GM12878 (cell line): Measurements from ENCODE around the gene LRIT2. TPM values are rescaled to one million over a fixed set of nuclear protein-coding genes. Genes with fewer than 3 reads are reported as not detected.

Experiments used
- ATAC-seq: fragments of 200-7000 bp; cut with Tn5 transposase; 3 replicates; pipeline ENCODE4 v1.9.1; 2020; ENCODE audit warnings: mild to moderate bottlenecking, moderate library complexity
- BruUV-seq: library from RNA; stranded (reverse); fragments of 400-500 nt; replicated peaks from 2 replicates; lab custom pipeline; 2021; lab: Mats Ljungman, UMichigan
- CTCF ChIA-PET: fragments of 300-600 bp; sonication (Branson Sonifier 250); formaldehyde crosslinking; extraction: SDS; loops from one replicate; lab custom pipeline; 2021; ENCODE audit warnings: inconsistent platforms; lab: Yijun Ruan, JAX
- POLR2A ChIA-PET: fragments of 350-600 bp; formaldehyde crosslinking; extraction: SDS; loops from one replicate; lab custom pipeline; 2021; ENCODE audit warnings: inconsistent platforms; lab: Charles Lee
- RAD21 ChIA-PET: fragments of 300-600 bp; sonication (Branson Sonifier 250); formaldehyde crosslinking; loops from one replicate; lab custom pipeline; 2023; ENCODE audit warnings: antibody characterized with exemption; ENCODE audit not compliant: unreplicated experiment; lab: Charles Lee
- SMC1A ChIA-PET: fragments of 300-600 bp; sonication (Branson Sonifier 250); formaldehyde crosslinking; loops from one replicate; lab custom pipeline; 2023; ENCODE audit not compliant: unreplicated experiment, uncharacterized antibody; lab: Charles Lee
- DNase-seq: peaks from one replicate; pipeline ENCODE4 v3.0.0-alpha.2; 2011; ENCODE audit warnings: low read depth, low spot score
- FAIRE-seq: peaks from 3 replicates; lab custom pipeline; 2011; peaks lifted over from hg19 to GRCh38; lab: Jason Lieb, UNC
- H2AFZ ChIP-seq: 2 replicates; pipeline ENCODE4 v1.6.0; 2011; ENCODE audit warnings: low read depth, low read length, control low read depth; ENCODE audit not compliant: control insufficient read depth
- H3K27ac ChIP-seq: 2 replicates; pipeline ENCODE4 v1.5.1; 2011; ENCODE audit warnings: control low read depth; ENCODE audit not compliant: control insufficient read depth, insufficient read depth
- H3K27me3 ChIP-seq, 2 experiments: replicated peaks in 1 of 2; 2 replicates each; pipeline versions ENCODE4 v1.6.0 to v1.6.1; 2011; ENCODE audit warnings: low read length in 1 of 2; ENCODE audit not compliant: control insufficient read depth in 2 of 2, insufficient read depth in 2 of 2
- H3K36me3 ChIP-seq, 2 experiments: 2 replicates each; pipeline ENCODE4 v1.5.1; 2011; ENCODE audit warnings: low read length in 1 of 2; ENCODE audit not compliant: control insufficient read depth in 2 of 2, insufficient read depth in 2 of 2
- H3K4me1 ChIP-seq: 2 replicates; pipeline ENCODE4 v1.6.1; 2011; ENCODE audit warnings: mild to moderate bottlenecking, low read length, moderate library complexity, mixed read lengths; ENCODE audit not compliant: control insufficient read depth, insufficient read depth
- H3K4me2 ChIP-seq: 2 replicates; pipeline ENCODE4 v1.6.0; 2011; ENCODE audit warnings: control low read depth; ENCODE audit not compliant: control insufficient read depth, insufficient read depth
- H3K4me3 ChIP-seq: fragments of 200-600 bp; sonication (generic); 2 replicates; pipeline ENCODE4 v1.5.1; 2016
- H3K79me2 ChIP-seq: 2 replicates; pipeline ENCODE4 v1.6.0; 2011; ENCODE audit warnings: low read length; ENCODE audit not compliant: control insufficient read depth, insufficient read depth
- H3K9ac ChIP-seq: 2 replicates; pipeline ENCODE4 v1.8.0; 2011; ENCODE audit warnings: low read length, control low read depth, mixed read lengths; ENCODE audit not compliant: control insufficient read depth, insufficient read depth
- H3K9me3 ChIP-seq: replicated peaks from 3 replicates; pipeline ENCODE4 v1.5.1; 2011; ENCODE audit warnings: mild to moderate bottlenecking, low read length; ENCODE audit not compliant: control insufficient read depth, insufficient read depth
- H4K20me1 ChIP-seq: 2 replicates; pipeline ENCODE4 v1.6.0; 2011; ENCODE audit not compliant: control insufficient read depth, insufficient read depth
- BCL11A ChIP-seq: IDR thresholded peaks from 2 replicates; pipeline ENCODE4 v1.6.1; 2011; ENCODE audit warnings: low read depth, low read length
- BHLHE40 ChIP-seq, 2 experiments: fragments of 450-650 bp in 1 of 2; IDR thresholded peaks; 2 replicates each; pipeline ENCODE4 v1.6.1; 2011 to 2017; ENCODE audit warnings: low read depth in 2 of 2, borderline replicate concordance in 1 of 2, improper control_type of control experiment in 1 of 2, low read length in 1 of 2, mild to moderate bottlenecking in 1 of 2
- CBFB ChIP-seq: IDR thresholded peaks from 2 replicates; pipeline ENCODE4 v1.6.1; 2016; ENCODE audit warnings: antibody characterized with exemption, low read depth
- CEBPZ ChIP-seq: fragments of 150-350 bp; IDR thresholded peaks from 2 replicates; pipeline ENCODE4 v1.6.1; 2016; ENCODE audit warnings: low read depth, low read length
- ELK1 ChIP-seq: IDR thresholded peaks from 2 replicates; pipeline ENCODE4 v1.6.1; 2012; ENCODE audit warnings: low read depth, low read length, improper control_type of control experiment
- HDGF ChIP-seq: fragments of 450-650 bp; IDR thresholded peaks from 2 replicates; pipeline ENCODE4 v1.6.1; 2016; ENCODE audit warnings: antibody characterized with exemption
- JUND ChIP-seq: IDR thresholded peaks from 2 replicates; pipeline ENCODE4 v1.6.1; 2012; ENCODE audit warnings: low read depth, mild to moderate bottlenecking, low read length, improper control_type of control experiment, moderate library complexity
- MEF2B ChIP-seq: fragments of 450-650 bp; IDR thresholded peaks from 2 replicates; pipeline ENCODE4 v1.6.1; 2018; ENCODE audit warnings: mild to moderate bottlenecking, moderate library complexity; ENCODE audit not compliant: partially characterized antibody, poor library complexity, severe bottlenecking
- PAX8 ChIP-seq: fragments of 450-650 bp; IDR thresholded peaks from 2 replicates; pipeline ENCODE4 v1.6.1; 2017; ENCODE audit warnings: mild to moderate bottlenecking, moderate library complexity
- POLR2A ChIP-seq: IDR thresholded peaks from 2 replicates; pipeline ENCODE4 v1.6.1; 2011; ENCODE audit warnings: low read depth, mild to moderate bottlenecking, low read length
- RB1 ChIP-seq: fragments of 450-650 bp; formaldehyde crosslinking; IDR thresholded peaks from 2 replicates; pipeline ENCODE4 v1.6.1; 2017; ENCODE audit warnings: mild to moderate bottlenecking, borderline replicate concordance
- SMAD5 ChIP-seq: IDR thresholded peaks from 2 replicates; pipeline ENCODE4 v1.6.1; 2016; ENCODE audit warnings: antibody characterized with exemption, low read depth
- TAF1 ChIP-seq: IDR thresholded peaks from 2 replicates; pipeline ENCODE4 v1.6.1; 2011; ENCODE audit warnings: mild to moderate bottlenecking, low read depth, low read length, borderline replicate concordance
- ZBTB4 ChIP-seq: fragments of 450-650 bp; formaldehyde crosslinking; IDR thresholded peaks from 2 replicates; pipeline ENCODE4 v1.4.0; 2022; ENCODE audit warnings: mild to moderate bottlenecking, moderate library complexity
- ZNF217 ChIP-seq: fragments of 450-650 bp; IDR thresholded peaks from 2 replicates; pipeline ENCODE4 v1.6.1; 2017; ENCODE audit warnings: antibody characterized with exemption, mild to moderate bottlenecking
- ZNF622 ChIP-seq: fragments of 450-650 bp; IDR thresholded peaks from 2 replicates; pipeline ENCODE4 v1.6.1; 2017; ENCODE audit warnings: mild to moderate bottlenecking, inconsistent platforms
- WGBS: methylation state at CpG from one replicate; pipeline ENCODE4 v1.1.6; 2016; ENCODE audit warnings: low lambda C conversion rate; ENCODE audit not compliant: insufficient replicate concordance, insufficient coverage; ENCODE audit errors: missing lambda C conversion rate; 5-methylcytosine and 5-hydroxymethylcytosine counted together
- in situ Hi-C: fragments of 300-500 bp; cut with MboI; formaldehyde crosslinking; loops from 9 replicates; pipeline ENCODE4 v1.14.3; 2018; ENCODE audit warnings: mixed read lengths
- intact Hi-C: fragments of 100-400 bp; cut with micrococcal nuclease; formaldehyde crosslinking; loops from one replicate; pipeline ENCODE4 v1.14.2; 2022; ENCODE audit not compliant: unreplicated experiment
- polyA plus RNA-seq, 11 experiments: library from polyadenylated mRNA; depleted of rRNA in 4 of 11; unstranded in 6 of 11; stranded (reverse) in 5 of 11; fragments of >200 nt; fragmentation: Nextera tagmentation in 4 of 11; fragmentation: Illumina TruSeq in 1 of 11; extraction: Ambion mirVana in 4 of 11; extraction: Trizol in 1 of 11; gene quantifications; 1 replicate in 1 of 11; 2 replicates in 10 of 11; pipeline versions ENCODE4 v1.2.1 to v1.2.3, GENCODE V29; 2011 to 2016; ENCODE audit warnings: inconsistent platforms in 2 of 11, missing spikeins in 2 of 11, low read depth in 1 of 11
- total RNA-seq, 4 experiments: library from RNA; depleted of rRNA in 3 of 4; stranded (reverse); fragments of >200 nt in 3 of 4; fragmentation: Illumina TruSeq in 1 of 4; extraction: Trizol in 1 of 4; gene quantifications; 2 replicates each; pipeline versions ENCODE4 v1.2.1 to v1.2.3, GENCODE V29; 2013 to 2021

Gene LRIT2
- total and polyA plus RNA-seq, 10 of the 15 experiments (the other 5 are each of a cell fraction or from before 2014, with no cell fraction given) = not detected

- TF ChIP-seq ZNF217 = no peak
Measured at GRCh38 chr10:84175436-84175835, 49.9 kb downstream of the LRIT2 start (continued).

GRCh38 chr10:84173501-84173929 is 51.8 kb downstream of the LRIT2 start, which contains the start of gene GPR15LG:
Gene GPR15LG, plus strand, starts transcription at chr10:84173801. Its CDS starts 51 bp downstream, at chr10:84173852.
- Histone ChIP-seq H3K9ac (peak within 1 kb of the TSS; percentile 93), H3K79me2 (peaks cover 29% of the 10 kb centered on the region), H2AFZ (peak within 1 kb of the TSS; percentile 32; the same call in 1 of the 2 replicates), H4K20me1 (no peaks in the 10 kb centered on the region), H3K4me1 (peaks cover 40% of the 10 kb centered on the region), H3K36me3 (no peaks in the 10 kb centered on the region), H3K27ac (peak within 1 kb of the TSS; percentile 98), H3K27me3 (no peaks in the 10 kb centered on the region), H3K9me3 (no peaks in the 10 kb centered on the region), H3K4me3 (peak within 1 kb of the TSS; percentile 24; the same call in 1 of the 2 replicates), H3K4me2 (peak within 1 kb of the TSS; percentile 86)
- no TSS peak for BruUV-seq
- ChIA-PET CTCF (interaction anchor here (1.0 to 6.4 kb wide), 9 partner anchors 8 to 41 kb away, joined by 3 to 35 read pairs (median 4); partner anchors contain the start of gene GHITM), RAD21 (interaction anchor here (1.0 to 1.2 kb wide), 4 partner anchors 18 to 28 kb away, joined by 3 to 5 read pairs (median 3); no protein-coding TSS in a partner anchor), SMC1A (interaction anchor here (0.6 to 3.6 kb wide), 8 partner anchors 9 to 225 kb away, joined by 3 to 18 read pairs (median 4); no protein-coding TSS in a partner anchor), POLR2A (interaction anchor here (0.7 kb wide), 1 partner anchor 36 kb away, joined by 3 read pairs; no protein-coding TSS in a partner anchor)
- FAIRE-seq (no peak), ATAC-seq (peak; percentile 48), DNase-seq (no peak)
- WGBS = 51% methylated on average over 2 of the region's 2 CpGs
- in situ Hi-C loops (no loop called here), intact Hi-C loops (loop anchor here (5.0 to 10.0 kb wide), 2 partner anchors 159 to 1249 kb away; no protein-coding TSS in a partner anchor)
- TF ChIP-seq JUND (no peak), CBFB (no peak), POLR2A (no peak), ELK1 (no peak), CEBPZ (no peak), BHLHE40 (IDR thresholded peaks at IDR 0.05; ENCODE audit: borderline replicate concordance in 1 of 2, low read depth in 2 of 2, low read length in 1 of 2) (0 out of 4 replicates have a peak, but pooled peaks of 1 of the 2 experiments have one; percentile 9), BCL11A (no peak), ZBTB4 (CRISPR knock-in tag) (no peak), PAX8 (no peak), MEF2B (peak; percentile 50), RB1 (no peak), ZNF622 (no peak), SMAD5 (no peak), HDGF (no peak), TAF1 (no peak)
